SIG-M5 (cell line): ENCODE results near the gene AGFG2.
A peak's percentile ranks its signal among the peaks of the same experiment; 100 is the strongest.
"Not testable (repeated sequence)": the region's sequence is repeated elsewhere in the genome, so short reads cannot be mapped to it uniquely, and the experiment has no call there.

Experiments
- DNase-seq: peaks from one replicate; lab custom pipeline; 2025; lab: John Stamatoyannopoulos, UW

The AGFG2 gene, protein sequence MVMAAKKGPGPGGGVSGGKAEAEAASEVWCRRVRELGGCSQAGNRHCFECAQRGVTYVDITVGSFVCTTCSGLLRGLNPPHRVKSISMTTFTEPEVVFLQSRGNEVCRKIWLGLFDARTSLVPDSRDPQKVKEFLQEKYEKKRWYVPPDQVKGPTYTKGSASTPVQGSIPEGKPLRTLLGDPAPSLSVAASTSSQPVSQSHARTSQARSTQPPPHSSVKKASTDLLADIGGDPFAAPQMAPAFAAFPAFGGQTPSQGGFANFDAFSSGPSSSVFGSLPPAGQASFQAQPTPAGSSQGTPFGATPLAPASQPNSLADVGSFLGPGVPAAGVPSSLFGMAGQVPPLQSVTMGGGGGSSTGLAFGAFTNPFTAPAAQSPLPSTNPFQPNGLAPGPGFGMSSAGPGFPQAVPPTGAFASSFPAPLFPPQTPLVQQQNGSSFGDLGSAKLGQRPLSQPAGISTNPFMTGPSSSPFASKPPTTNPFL

DNA sequence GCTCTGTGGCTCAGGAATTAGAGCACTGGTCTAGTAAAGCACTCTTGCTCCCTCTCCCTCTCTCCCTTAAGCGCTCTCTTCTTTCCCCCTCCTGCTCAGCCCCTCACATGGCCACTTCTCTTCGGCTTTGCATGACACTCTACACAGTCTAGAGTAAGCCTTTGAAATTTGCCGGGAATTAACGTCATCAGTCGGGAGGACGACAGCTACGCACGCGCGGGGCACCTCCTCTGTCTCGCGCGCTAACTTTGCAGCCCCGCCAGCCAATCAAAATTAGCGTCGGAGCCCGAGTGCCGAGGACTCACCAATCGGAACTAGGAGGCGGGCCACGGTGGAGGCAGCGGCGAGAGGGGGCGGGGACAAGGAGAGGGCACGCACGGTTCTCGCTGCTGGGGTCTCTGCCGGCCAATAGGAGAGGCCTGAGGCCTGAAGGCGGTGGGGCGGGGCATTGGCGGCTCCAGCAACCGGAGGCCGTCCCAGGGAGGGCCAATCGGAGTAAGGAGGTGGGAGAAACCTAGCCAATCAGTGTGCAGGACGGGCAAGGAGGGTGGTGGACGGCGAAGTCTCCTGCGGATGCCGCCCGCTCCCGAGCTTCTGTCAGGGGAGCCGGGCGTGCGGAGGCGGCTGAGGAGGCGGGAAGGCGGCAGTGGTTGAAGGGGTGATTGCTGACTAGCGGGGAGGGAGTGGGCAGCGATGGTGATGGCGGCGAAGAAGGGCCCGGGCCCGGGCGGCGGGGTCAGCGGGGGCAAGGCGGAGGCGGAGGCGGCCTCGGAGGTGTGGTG, at the start of gene AGFG2:
TSS of gene AGFG2 (plus strand) at position 550 of the 782 bp plus-strand sequence. CDS start at position 694, 144 bp downstream.
- DNase-seq, result peak; percentile 97

DNA sequence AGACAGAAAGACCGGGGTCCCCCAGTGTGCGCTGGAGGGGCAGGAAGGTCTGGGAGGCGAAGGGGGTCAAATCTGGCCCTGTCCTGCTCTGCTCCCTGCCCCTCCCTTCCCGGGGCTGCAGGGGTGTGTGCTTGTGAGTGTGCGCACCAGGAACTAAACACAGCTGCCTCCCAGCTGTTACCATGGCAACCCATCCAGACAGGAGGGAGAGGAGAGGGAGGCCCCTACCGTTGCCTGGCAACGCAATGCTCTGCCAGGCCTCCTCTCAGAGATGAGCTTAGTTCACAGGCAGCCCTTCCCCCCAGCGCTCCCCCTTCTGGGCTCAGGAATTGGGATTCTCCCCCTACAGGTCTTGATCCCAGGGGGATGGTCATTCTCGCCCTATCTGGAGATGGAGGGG, 49.2 kb upstream of the AGFG2 start:
- DNase-seq, result peak; percentile 56

DNA sequence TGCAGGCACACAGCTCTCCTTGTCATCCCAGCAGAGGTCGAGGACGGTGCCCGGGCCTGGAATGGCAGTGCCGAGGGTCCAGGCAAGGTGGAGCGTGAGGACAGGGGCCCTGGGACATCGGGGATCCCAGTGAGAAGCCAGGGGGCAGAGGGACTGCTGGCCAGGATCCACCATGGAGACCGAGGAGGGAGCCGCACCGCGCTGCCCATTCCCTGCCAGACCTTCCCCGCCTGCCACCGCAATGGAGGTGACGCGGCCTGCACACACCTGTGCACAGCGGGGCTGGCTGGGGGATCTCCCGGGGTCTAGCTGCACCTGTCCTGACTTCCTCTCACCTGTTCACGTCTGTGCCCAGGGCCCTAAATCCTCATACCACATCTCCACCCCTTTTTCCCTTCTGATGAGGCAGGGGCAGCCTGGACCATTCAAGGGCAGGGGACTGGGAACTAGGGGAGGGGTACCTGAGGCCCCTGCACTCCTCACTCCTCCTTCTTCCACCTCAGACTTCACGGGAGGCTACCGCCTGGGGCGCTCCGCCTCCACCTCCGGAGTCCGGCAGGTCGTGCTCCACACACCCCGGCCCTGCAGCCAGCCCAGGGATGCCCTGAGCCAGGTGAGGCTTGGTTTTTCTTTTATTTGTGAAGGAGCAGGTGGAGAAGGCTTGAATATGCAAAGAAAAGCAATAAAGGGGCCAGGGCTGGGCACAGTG, 48.4 kb upstream of the AGFG2 start:
- DNase-seq, result no peak

DNA sequence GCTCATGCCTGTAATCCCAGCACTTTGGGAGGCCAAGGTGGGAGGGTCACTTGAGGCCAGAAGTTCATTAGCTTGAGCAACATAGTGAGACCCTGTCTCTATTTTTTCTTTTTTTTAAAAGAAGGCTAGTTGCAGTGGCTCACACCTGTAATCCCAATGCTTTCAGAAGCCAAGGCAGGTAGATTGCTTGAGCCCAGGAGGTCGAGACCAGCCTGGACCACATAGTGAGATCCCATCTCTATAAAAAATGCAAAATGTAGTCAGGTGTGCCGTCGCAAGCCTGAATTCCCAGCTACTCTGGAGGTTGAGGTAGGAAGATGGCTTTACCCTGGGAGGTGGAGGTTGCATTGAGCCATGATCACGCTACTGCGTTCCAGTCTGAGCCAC, 47.8 kb upstream of the AGFG2 start:
- no peak for DNase-seq

DNA sequence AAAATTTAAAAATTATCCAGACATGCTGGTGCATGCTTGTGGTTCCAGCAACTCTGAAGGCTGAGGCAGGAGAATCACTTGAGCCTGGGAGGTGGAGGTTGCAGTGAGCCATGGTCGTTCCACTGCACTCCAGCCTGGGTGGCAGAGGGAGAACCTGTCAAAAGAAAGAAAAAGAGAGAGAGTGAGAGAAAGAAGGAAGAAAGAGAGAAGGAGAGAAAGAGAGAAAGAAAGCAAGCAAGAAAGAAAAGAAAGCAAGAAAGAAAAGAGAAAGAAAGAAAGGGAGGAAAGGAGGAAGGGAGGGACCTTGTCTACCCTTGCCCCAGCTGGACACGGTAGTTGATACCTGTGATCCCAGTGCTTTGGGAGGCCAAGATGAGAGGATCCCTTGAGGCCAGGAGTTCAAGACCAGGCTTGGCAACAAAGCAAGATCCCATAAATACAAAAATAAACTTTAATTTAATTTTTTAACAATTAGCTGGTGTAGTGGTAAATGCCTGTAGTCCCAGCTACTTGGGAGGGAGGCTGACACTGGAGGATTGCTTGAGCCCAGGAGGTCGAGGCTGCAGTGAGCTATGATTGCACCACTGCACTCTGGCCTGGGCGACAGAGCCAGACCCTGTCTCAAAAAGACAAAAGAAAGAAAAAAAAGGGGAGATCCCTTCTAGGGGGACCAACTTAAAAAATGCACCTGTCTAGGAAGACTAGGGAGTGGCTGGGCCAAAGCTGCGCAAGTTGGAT, 46.1 kb upstream of the AGFG2 start:
- DNase-seq, result no peak

DNA sequence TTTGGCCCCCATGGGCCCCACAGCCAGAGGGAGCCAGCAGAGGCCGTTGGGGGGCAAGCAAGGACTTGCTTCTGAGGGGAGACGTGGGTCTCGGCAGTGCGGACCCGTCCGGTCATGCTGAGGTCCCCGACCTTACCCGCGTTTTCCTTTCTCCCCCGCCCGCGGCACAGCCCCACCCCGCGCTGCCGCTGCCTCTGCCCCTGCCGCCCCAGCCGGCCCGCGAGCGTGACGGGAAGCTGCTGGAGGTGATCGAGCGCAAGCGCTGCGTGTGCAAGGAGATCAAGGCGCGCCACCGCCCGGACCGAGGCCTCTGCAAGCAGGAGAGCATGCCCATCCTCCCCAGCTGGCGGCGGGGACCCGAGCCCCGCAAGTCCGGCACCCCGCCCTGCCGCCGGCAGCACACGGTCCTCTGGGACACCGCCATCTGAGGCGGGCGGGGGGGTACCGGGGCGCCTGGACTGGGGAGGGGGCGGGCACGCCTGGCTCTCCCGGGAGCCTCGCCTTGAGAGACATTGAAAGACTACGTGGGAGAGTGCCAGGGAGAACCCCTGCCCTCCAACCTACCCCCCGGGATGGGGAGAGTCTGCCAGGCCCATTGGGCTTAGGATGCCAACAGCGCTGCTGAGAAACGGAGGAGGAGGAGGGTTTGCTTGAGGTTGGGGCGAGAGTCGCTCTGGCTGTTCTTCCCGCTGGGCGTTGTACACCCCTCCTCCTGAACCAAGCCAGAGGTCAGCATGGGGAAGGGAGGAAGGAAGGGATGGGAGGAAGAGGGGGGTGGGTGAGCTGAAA, 45.3 kb upstream of the AGFG2 start:
- no peak for DNase-seq

DNA sequence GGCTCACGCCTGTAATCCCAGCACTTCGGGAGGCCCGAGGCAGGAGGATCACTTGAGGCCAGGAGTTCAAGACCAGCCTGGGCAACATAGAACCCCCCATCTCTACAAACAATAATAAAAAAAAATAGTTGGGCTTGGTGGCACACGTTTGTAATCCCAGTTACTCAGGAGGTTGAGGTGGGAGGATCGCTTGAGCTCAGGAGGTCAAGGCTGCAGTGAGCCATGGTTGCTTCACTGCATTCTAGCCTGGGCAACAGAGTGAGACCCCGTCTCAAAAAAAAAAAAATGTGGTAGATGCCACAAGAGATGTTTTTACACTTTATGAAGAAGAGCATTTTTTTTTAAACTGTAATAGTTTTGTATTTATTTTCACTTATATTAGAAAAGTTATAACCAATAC, 42.5 kb upstream of the AGFG2 start:
- DNase-seq, result no peak

DNA sequence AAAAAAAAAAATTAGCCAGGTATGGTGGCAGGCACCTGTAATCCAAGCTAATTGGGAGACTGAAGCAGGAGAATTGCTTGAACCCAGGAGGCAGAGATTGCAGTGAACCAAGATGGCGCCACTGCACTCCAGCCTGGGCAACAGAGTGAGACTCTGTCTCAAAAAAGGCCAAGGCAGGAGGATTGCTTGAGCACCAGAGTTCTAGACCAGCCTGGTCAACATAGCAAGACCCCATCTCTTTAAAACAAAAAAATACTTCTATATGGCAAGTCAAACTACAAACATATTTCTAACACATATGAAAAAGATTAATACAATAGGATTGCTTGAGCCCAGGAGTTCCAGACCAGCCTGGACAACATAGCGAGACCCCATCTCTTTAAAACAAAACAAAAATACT, 38.3 kb upstream of the AGFG2 start:
- not testable (repeated sequence) for DNase-seq

DNA sequence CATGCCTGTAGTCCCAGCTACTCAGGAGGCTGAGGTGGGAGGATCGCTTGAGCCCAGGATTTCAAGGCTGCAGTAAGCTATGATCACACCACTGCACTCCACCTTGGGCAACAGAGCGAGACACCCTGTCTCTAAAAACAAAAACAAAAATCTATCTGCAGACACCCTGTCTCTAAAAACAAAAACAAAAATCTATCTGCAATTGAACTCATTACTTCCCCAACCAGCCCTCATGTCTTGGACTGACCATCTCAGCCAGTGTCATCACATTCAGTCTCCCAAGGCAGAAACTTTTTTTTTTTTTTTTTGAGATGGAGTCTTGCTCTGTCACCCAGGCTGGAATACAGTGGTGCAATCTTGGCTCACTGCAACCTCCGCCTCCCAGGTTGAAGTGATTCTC, 35.0 kb upstream of the AGFG2 start:
- not testable (repeated sequence) for DNase-seq

DNA sequence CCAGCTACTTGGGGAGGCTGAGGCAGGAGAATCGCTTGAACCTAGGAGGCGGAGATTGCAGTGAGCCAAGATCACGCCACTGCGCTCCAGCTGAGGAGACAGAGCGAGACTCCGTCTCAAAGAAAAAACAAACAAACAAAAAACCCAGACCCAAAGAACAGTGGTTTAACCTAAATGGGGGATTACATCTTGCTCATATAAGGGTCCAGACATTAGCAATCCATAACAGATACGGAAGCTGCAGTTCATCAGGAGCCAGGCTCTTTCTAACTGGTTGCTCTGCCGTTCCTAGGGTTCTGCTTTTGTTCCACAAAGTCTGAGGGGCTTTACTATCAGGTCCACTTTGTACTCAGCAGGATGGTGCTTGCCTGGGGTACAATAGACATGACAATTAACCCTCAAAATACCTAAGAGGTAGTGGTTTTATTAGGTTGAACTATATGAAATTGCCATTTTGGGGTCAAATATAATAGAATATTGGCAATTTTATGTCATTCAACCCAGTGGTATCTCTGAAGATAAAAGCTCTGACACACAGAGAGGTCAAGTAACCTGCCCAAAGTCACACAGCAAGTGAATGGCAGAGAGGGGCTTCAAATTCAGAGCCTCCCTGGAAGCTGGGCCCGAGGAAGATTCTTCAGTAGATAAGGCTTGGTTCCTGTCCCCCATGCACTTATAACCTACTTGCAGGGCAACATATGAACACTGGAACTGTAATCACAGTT, 34.0 kb upstream of the AGFG2 start:
- no peak for DNase-seq

DNA sequence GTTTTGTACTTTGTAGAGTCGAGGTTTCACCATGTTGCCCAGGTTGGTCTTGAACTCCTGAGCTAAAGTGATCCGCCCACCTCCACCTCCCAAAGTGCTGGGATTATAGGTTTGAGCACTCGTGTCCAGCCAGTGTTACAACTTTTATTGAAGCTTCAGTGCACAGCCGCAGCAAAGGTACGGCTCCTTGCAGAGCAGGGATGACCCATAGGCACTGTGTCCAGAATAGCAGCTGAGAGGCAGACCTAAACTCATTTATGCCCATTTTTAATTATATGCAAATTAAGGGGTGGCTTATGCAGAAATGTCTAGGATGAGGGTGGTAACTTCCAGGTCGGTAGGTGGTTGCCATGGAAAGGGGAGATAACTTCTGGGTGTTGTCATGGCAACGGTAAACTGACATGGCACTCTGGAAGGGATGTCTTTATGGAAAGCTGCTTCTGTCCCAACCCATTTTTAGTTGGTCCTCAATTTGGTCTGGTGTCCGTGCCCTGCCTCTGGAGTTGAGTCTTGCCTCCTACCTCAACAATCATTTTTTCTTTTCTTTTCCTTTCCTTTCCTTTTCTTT, 32.6 kb upstream of the AGFG2 start:
- DNase-seq, result no peak

DNA sequence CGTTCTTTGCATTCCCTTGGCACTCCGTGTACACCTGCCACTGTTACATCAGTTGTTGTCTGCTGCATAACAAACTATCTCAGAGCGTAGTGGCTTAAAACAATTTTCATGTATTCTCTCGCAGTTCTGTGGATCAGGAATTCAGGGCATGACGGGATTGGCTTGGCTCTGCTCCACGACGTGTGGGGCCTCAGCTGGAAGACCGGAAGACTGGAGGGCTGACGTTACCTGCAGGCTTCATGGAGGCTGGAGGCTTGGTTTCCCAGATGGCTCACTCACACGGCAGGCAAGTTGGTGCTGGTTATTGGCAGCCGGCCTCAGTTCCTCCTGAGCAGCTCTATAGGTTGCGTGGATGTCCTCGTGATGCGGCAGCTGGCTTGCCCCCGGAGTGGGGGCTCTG, 29.8 kb upstream of the AGFG2 start:
- DNase-seq, result no peak

DNA sequence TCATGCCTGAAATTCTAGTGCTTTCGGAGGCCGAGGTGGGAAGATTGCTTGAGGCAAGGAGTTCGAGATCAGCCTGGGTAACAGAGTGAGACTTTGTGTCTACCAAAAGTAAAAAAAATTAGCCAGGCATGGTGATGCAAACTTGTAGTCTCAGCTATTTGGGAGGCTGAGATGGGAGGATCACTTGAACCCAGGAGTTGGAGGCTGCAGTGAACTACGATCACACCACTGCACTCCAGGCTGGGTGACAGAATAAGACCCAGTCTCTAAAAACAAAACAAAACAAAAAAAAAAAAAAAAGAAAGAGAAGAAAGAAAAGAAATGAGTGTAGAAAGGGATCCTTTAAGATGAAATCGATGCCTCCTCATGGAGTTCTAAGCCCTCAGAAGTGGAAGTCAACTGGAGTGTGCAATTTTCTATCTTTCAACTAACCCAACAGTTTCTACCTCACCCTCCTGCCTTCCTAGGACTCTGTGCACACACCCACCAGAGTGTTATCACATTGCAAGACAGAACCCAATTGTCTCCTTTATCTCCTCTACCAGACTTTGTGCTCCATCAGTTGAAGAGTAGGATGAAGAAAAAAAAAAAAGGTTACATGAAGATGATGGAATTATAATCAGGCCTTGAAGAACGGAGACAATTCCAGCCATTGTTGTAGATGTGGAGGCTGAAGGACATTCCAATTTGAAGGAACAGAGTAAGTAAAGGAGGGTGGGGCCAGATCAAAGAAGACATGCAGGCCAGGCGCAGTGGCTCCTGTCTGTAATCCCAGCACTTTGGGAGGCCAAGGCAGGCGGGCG, 28.4 kb upstream of the AGFG2 start:
- no peak for DNase-seq

DNA sequence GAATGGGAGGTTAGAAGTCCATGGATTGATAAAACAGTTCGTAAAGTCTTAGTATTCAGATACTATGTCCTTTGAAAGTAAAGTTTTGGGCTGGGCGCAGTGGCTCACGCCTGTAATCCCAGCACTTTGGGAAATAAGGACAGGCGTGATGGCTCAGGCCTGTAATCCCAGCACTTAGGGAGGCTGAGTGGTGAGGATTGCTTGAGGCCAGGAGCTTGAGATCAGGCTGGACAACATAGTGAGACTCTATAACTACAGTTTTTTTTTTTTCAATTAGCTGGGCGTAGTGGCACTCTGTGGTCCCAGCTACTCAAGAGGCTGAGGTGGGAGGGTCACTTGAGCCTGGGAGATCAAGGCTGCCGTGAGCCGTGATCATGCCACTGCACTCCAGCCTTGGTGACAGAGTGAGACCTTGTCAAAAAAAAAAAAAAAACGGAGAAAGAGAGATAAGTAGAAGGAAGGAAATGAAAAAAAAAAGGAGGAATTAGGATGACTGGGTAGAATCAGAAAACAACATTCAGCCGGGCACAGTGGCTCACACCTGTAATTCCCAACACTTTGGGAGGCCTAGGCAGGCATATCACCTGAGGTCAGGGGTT, 25.7 kb upstream of the AGFG2 start:
- DNase-seq, result no peak

DNA sequence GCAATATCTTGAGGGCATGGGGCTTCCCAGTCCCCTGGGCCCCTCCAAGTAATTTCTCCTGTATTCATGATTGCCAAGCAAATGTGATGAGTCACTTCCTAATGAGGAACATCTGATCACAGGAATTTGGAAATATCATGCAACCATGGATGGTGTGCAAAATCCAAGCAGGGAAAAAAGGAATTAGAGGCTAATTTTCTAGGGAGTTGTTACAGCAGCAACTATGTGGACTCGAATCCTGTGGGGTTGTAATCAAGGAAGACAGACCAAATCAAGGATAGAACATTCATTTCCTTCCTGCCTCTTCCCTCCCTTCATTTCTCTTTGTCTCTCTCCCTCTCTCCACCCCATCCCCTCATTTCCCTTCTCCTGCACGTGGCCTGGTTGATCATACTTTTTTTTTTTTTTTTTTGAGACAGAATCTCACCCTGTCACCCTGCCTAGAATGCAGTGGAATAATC, 23.9 kb upstream of the AGFG2 start:
- no peak for DNase-seq

DNA sequence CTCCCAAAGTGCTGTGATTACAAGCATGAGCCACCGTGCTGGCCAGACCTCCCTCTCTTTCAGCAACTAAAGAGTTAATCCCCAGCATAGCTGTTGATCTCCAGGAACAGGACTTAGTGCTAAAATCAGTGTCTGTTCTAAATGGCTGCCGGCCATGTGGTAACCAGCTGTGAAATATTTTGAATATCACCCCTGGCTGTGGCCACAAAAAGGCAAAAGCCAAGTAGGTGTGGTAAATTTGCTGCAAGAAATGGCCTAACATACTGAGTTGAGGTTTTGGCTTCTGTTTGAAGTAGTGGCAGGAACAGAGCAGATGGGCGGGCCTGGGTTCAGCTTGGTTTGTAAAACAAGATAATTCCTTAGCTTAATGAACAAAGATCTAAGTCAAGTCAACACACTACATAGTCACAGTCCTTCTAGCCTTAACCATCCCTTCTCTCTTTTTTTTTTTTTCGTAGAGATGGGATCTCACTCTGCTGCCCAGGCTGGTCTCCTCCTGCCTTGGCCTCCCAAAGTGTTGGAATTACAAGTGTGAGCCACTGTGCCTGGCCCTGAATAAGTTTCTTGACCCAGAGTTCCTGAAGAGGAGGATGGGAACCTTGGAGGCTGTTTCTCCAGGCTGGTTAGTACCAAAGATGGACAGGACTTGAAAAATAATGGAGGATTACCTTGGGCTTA, 22.7 kb upstream of the AGFG2 start:
- DNase-seq, result no peak

DNA sequence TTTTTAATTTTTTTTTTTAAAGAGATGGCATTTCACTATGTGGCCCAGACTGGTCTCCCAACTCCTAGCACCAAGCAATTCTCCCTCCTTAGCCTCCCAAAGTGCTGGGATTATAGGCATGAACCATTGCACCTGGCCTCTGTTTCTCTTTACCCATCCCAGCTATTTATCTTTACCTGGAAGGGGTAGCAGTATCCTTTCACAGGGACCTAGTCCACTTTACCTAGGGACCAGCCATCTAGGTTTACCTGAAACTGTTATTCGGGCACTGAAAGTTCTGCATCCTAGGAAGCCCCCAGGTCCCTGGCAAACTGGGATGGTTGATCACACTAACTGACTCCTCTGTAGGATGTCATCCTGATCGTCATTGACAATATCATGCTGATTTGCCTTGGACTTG, 21.7 kb upstream of the AGFG2 start:
- DNase-seq, result no peak

DNA sequence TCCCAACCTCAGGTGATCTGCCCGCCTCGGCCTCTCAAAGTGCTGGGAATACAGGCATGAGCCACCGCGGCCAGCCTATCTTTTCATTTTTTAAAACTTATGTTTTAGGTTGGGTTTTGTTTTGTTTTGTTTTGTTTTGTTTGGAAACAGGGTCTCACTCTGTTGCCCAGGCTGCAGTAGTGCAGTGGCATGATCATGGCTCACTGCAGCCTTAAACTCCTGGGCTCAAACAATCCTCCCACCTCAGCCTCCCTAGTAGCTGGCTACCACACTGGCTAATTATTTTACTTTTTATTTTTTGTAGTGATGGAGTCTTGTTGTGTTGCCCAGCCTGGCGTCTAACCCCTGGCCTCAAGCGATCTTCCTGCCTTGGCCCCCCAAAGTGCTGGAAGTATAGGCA, 19.4 kb upstream of the AGFG2 start:
- DNase-seq, result no peak
